SK-N-SH (cell line): ENCODE data around the gene LLGL2. TPM values are rescaled to one million over a fixed set of nuclear protein-coding genes. Genes with fewer than 3 reads are reported as not detected.

Experiments
- CTCF ChIA-PET: fragments of 300-600, 350-600 bp; formaldehyde crosslinking; extraction: SDS; loops from one replicate; lab custom pipeline; 2021; lab: Yijun Ruan, JAX
- POLR2A ChIA-PET: fragments of 350-600 bp; sonication (Branson Sonifier 250); formaldehyde crosslinking; extraction: SDS; loops from one replicate; lab custom pipeline; 2020; ENCODE audit warnings: antibody characterized with exemption, inconsistent platforms; lab: Yijun Ruan, JAX
- DNase-seq: peaks from one replicate; pipeline ENCODE4 v3.0.0; 2012
- H2AFZ ChIP-seq: fragments of 200-600 bp; sonication (generic); 2 replicates; pipeline ENCODE4 v1.8.1; 2016; ENCODE audit warnings: antibody characterized with exemption, mild to moderate bottlenecking, low read depth
- H3F3A ChIP-seq: fragments of 200-600 bp; sonication (generic); replicated peaks from 2 replicates; pipeline ENCODE3; 2016; ENCODE audit warnings: antibody characterized with exemption, mild to moderate bottlenecking; ENCODE audit not compliant: insufficient read depth
- H3K27ac ChIP-seq, 2 experiments: fragments of 200-500 bp in 1 of 2; fragments of 200-600 bp in 1 of 2; sonication (Bioruptor generic) in 1 of 2; sonication (generic), shearing (Covaris generic) in 1 of 2; 2 replicates each; pipeline versions ENCODE4 v1.5.1 to v1.6.1; 2014 to 2016; ENCODE audit warnings: low read depth in 2 of 2, inconsistent platforms in 1 of 2, low read length in 1 of 2, mild to moderate bottlenecking in 1 of 2, mixed read lengths in 1 of 2
- H3K27me3 ChIP-seq: fragments of 200-600 bp; sonication (generic), shearing (Covaris generic); 2 replicates; pipeline ENCODE4 v1.6.1; 2016; ENCODE audit warnings: mixed run types; ENCODE audit not compliant: insufficient read depth
- H3K36me3 ChIP-seq, 2 experiments: fragments of 200-500 bp in 1 of 2; fragments of 200-600 bp in 1 of 2; sonication (Bioruptor generic) in 1 of 2; sonication (generic) in 1 of 2; replicated peaks in 1 of 2; 2 replicates each; pipeline versions ENCODE3 to v1.5.1; 2014 to 2016; ENCODE audit warnings: low read length in 1 of 2, mild to moderate bottlenecking in 1 of 2; ENCODE audit not compliant: insufficient read depth in 2 of 2, control insufficient read depth in 1 of 2
- H3K4me1 ChIP-seq, 2 experiments: fragments of 200-500 bp in 1 of 2; fragments of 200-600 bp in 1 of 2; sonication (Bioruptor generic) in 1 of 2; sonication (generic), shearing (Covaris generic) in 1 of 2; 2 replicates each; pipeline versions ENCODE4 v1.5.1 to v1.6.1; 2014 to 2016; ENCODE audit warnings: low read depth in 1 of 2, low read length in 1 of 2, mixed run types in 1 of 2; ENCODE audit not compliant: insufficient read depth in 2 of 2, control insufficient read depth in 1 of 2
- H3K4me2 ChIP-seq: fragments of 200-600 bp; sonication (generic), shearing (Covaris generic); 2 replicates; pipeline ENCODE4 v1.6.1; 2017; ENCODE audit warnings: mixed run types
- H3K4me3 ChIP-seq, 2 experiments: fragments of 200-500 bp in 1 of 2; fragments of 200-600 bp in 1 of 2; sonication (Bioruptor generic) in 1 of 2; sonication (generic), shearing (Covaris generic) in 1 of 2; 2 replicates each; pipeline versions ENCODE4 v1.5.1 to v1.8.1; 2014 to 2016; ENCODE audit warnings: low read depth in 2 of 2, inconsistent platforms in 1 of 2, low read length in 1 of 2, mild to moderate bottlenecking in 1 of 2, mixed read lengths in 1 of 2, moderate library complexity in 1 of 2
- H3K79me2 ChIP-seq: fragments of 200-600 bp; sonication (generic); 2 replicates; pipeline ENCODE4 v1.8.1; 2017; ENCODE audit warnings: mild to moderate bottlenecking; ENCODE audit not compliant: insufficient read depth
- H3K9ac ChIP-seq: fragments of 200-600 bp; sonication (generic); 2 replicates; pipeline ENCODE4 v1.6.1; 2017; ENCODE audit warnings: mixed run types
- H3K9me2 ChIP-seq: fragments of 200-600 bp; sonication (generic); 2 replicates; pipeline ENCODE4 v1.6.1; 2017; ENCODE audit warnings: mixed run types
- H3K9me3 ChIP-seq: fragments of 200-600 bp; sonication (generic); 2 replicates; pipeline ENCODE4 v1.6.1; 2017; ENCODE audit warnings: mixed run types, mild to moderate bottlenecking, moderate library complexity
- H4K20me1 ChIP-seq: fragments of 200-600 bp; sonication (generic); 2 replicates; pipeline ENCODE4 v1.6.1; 2017; ENCODE audit warnings: mild to moderate bottlenecking, mixed run types; ENCODE audit not compliant: insufficient read depth
- EP300 ChIP-seq, 2 experiments: IDR thresholded peaks; 2 replicates each; pipeline versions ENCODE4 v1.4.0 to v1.6.1; 2012; ENCODE audit warnings: borderline replicate concordance in 1 of 2, low read depth in 1 of 2, low read length in 1 of 2
- EZH2phosphoT487 ChIP-seq: fragments of 200-600 bp; sonication (generic); IDR thresholded peaks from 2 replicates; pipeline ENCODE4 v1.6.1; 2017; ENCODE audit warnings: low read depth, mixed run types, mild to moderate bottlenecking, antibody characterized with exemption, moderate library complexity, borderline replicate concordance
- FOSL2 ChIP-seq: IDR thresholded peaks from 2 replicates; pipeline ENCODE4 v1.4.0; 2012; ENCODE audit warnings: low read depth, mild to moderate bottlenecking, moderate library complexity, borderline replicate concordance
- FOXJ3 ChIP-seq: sonication (generic); formaldehyde crosslinking; IDR thresholded peaks from 2 replicates; pipeline ENCODE4 v1.5.1; 2020; ENCODE audit warnings: mild to moderate bottlenecking, missing genetic modification reagents
- GABPA ChIP-seq: IDR thresholded peaks from 2 replicates; pipeline ENCODE4 v1.4.0; 2012; ENCODE audit warnings: low read depth, mild to moderate bottlenecking
- IRF3 ChIP-seq: fragments of 150-350 bp; IDR thresholded peaks from 2 replicates; pipeline ENCODE4 v1.6.1; 2016; ENCODE audit warnings: mild to moderate bottlenecking, low read depth, low read length
- JUND ChIP-seq: IDR thresholded peaks from 2 replicates; pipeline ENCODE4 v1.4.0; 2012
- MAX ChIP-seq: IDR thresholded peaks from 2 replicates; pipeline ENCODE4 v1.4.0; 2012; ENCODE audit warnings: low read depth
- MXI1 ChIP-seq: IDR thresholded peaks from 2 replicates; pipeline ENCODE4 v1.6.1; 2012; ENCODE audit warnings: mild to moderate bottlenecking, low read depth, low read length, improper control_type of control experiment
- NFIC ChIP-seq: IDR thresholded peaks from 2 replicates; pipeline ENCODE4 v1.4.0; 2012; ENCODE audit warnings: borderline replicate concordance
- POLR2AphosphoS5 ChIP-seq: IDR thresholded peaks from 2 replicates; pipeline ENCODE4 v1.6.1; 2012; ENCODE audit warnings: low read depth, low read length
- RAD21 ChIP-seq: IDR thresholded peaks from 2 replicates; pipeline ENCODE4 v1.6.1; 2012; ENCODE audit warnings: mild to moderate bottlenecking, low read length
- REST ChIP-seq: IDR thresholded peaks from 2 replicates; pipeline ENCODE4 v1.6.1; 2012; ENCODE audit warnings: mild to moderate bottlenecking, low read depth, low read length, moderate library complexity
- RFX5 ChIP-seq: IDR thresholded peaks from 2 replicates; pipeline ENCODE4 v1.6.1; 2012; ENCODE audit warnings: mild to moderate bottlenecking, improper control_type of control experiment, low read length
- SIN3A ChIP-seq: IDR thresholded peaks from 2 replicates; pipeline ENCODE4 v1.6.1; 2012; ENCODE audit warnings: low read depth, mild to moderate bottlenecking, low read length, moderate library complexity, borderline replicate concordance
- TAF1 ChIP-seq: IDR thresholded peaks from 2 replicates; pipeline ENCODE4 v1.6.1; 2012; ENCODE audit warnings: low read depth, mild to moderate bottlenecking, low read length, moderate library complexity, borderline replicate concordance
- TCF12 ChIP-seq: IDR thresholded peaks from 2 replicates; pipeline ENCODE4 v1.4.0; 2012
- TEAD4 ChIP-seq: IDR thresholded peaks from 2 replicates; pipeline ENCODE4 v1.4.0; 2012; ENCODE audit warnings: mild to moderate bottlenecking, borderline replicate concordance; ENCODE audit not compliant: insufficient read depth
- WGBS: methylation state at CpG from one replicate; pipeline ENCODE4 v1.1.6; 2017; ENCODE audit warnings: low lambda C conversion rate; 5-methylcytosine and 5-hydroxymethylcytosine counted together
- polyA plus RNA-seq, 3 experiments: library from polyadenylated mRNA; depleted of rRNA; stranded (reverse); fragments of >200 nt; gene quantifications; 2 replicates each; pipeline ENCODE4 v1.2.3, GENCODE V29; 2012
- TF ChIP-seq, protein P1 (sequence below): IDR thresholded peaks from 2 replicates; pipeline ENCODE4; 2012

The LLGL2 gene
- polyA plus RNA-seq, 1 of the 3 experiments (the other 2 are of a cell fraction): 6.7 TPM

DNA sequence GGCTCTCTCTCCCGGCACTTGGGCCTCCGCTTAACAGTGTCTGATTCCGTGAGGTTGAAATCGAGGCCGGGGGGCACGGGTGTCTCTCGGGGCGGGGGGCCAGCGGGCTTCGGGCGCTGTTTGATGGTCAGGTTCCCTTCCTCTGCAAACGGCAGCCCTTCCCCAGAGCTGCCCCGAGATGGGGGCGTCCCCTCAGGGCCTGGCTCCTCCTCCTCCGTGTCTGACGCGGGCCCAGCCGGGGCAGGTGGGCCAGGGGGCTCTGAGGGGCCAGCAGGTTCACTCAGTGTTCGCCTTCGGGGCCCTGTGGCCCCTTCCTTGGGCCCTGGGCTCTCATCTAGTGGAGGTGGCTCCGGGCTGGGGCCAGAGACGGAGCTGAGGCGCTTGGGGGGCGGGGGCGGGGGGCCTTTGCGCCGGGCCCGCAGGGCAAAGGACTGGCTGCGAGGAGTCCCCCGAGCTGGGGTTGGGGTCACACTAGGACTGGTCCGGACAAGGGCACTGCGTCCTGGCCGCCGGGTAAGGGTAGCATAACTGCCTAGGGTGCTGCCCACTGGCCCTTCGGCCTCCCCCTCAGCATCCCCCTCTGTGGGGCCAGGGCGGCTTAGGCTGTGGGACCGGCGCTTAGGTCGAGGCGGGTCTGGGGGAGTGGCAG is 23.3 kb upstream of the LLGL2 start:
- Histone ChIP-seq H3K36me3 (peaks cover 10 to 69% of the 10 kb centered on the region in 2 experiments), H4K20me1 (0 out of 2 replicates have a peak, but pooled peaks cover 2% of the 10 kb centered on the region), H3K27me3 (no peaks in the 10 kb centered on the region), H3K9me3 (no peaks in the 10 kb centered on the region), H3F3A (peaks cover 4% of the 10 kb centered on the region), H3K4me1 (no peaks in the 10 kb centered on the region), H3K4me3 (no peak overlapping the region), H3K9me2 (no peaks in the 10 kb centered on the region), H2AFZ (no peak overlapping the region), H3K4me2 (no peak overlapping the region), H3K27ac (no peak overlapping the region), H3K79me2 (no peaks in the 10 kb centered on the region), H3K9ac (no peak overlapping the region)
- TF ChIP-seq EP300 (IDR thresholded peaks at IDR 0.05; ENCODE audit: borderline replicate concordance in 1 of 2, low read depth in 1 of 2, low read length in 1 of 2) (no peak), FOSL2 (no peak), TAF1 (no peak)
- TF ChIP-seq, protein P1, sequence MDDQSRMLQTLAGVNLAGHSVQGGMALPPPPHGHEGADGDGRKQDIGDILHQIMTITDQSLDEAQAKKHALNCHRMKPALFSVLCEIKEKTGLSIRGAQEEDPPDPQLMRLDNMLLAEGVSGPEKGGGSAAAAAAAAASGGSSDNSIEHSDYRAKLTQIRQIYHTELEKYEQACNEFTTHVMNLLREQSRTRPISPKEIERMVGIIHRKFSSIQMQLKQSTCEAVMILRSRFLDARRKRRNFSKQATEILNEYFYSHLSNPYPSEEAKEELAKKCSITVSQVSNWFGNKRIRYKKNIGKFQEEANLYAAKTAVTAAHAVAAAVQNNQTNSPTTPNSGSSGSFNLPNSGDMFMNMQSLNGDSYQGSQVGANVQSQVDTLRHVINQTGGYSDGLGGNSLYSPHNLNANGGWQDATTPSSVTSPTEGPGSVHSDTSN: no peak
- ChIA-PET POLR2A (interaction anchor here (1.2 to 1.3 kb wide), 2 partner anchors 8 to 14 kb away, joined by 3 to 10 read pairs; partner anchors contain the start of gene TSEN54), CTCF (interaction anchor here (0.7 to 5.6 kb wide), 11 partner anchors 8 to 263 kb away, joined by 3 to 37 read pairs (median 6); partner anchors contain the start of genes LLGL2 and TSEN54)
- no peak for DNase-seq
- WGBS: 94% methylated on average over 29 of the region's 40 CpGs

GRCh38 chr17:75502721-75503329 is 22.7 kb upstream of the LLGL2 start:
- Histone ChIP-seq H3K79me2 (no peaks in the 10 kb centered on the region), H3K27ac (no peak overlapping the region), H3K9me2 (no peaks in the 10 kb centered on the region), H2AFZ (no peak overlapping the region), H3F3A (no peaks in the 10 kb centered on the region), H3K4me2 (no peak overlapping the region), H3K9ac (no peak overlapping the region), H3K36me3 (peaks cover 10 to 72% of the 10 kb centered on the region in 2 experiments), H4K20me1 (0 out of 2 replicates have a peak, but pooled peaks cover 5% of the 10 kb centered on the region), H3K9me3 (no peaks in the 10 kb centered on the region), H3K27me3 (no peaks in the 10 kb centered on the region), H3K4me3 (no peak overlapping the region), H3K4me1 (no peaks in the 10 kb centered on the region)
- 95% methylated on average over 16 of the region's 25 CpGs for WGBS
- POLR2A ChIA-PET: interaction anchor here (1.2 to 1.3 kb wide), 2 partner anchors 9 to 13 kb away, joined by 3 to 10 read pairs; partner anchors contain the start of gene TSEN54
- CTCF ChIA-PET: interaction anchor here (0.7 to 5.6 kb wide), 12 partner anchors 9 to 247 kb away, joined by 3 to 37 read pairs (median 7); partner anchors contain the start of genes LLGL2 and TSEN54
- no peak for DNase-seq
- TF ChIP-seq GABPA (no peak), FOXJ3 (CRISPR knock-in tag) (no peak), POLR2AphosphoS5 (no peak), EZH2phosphoT487 (no peak), TCF12 (no peak), NFIC (no peak), TEAD4 (no peak), IRF3 (no peak), EP300 (IDR thresholded peaks at IDR 0.05; ENCODE audit: borderline replicate concordance in 1 of 2, low read depth in 1 of 2, low read length in 1 of 2) (no peak), FOSL2 (no peak), SIN3A (no peak), JUND (no peak), RAD21 (no peak), MXI1 (no peak), REST (no peak), RFX5 (no peak), MAX (no peak)
